Ammon's horn (tissue), 1 donor: ENCODE data around the gene NDUFC2.
A peak's percentile ranks its signal among the peaks of the same experiment; 100 is the strongest.
"Not testable (repeated sequence)": the region's sequence is repeated elsewhere in the genome, so short reads cannot be mapped to it uniquely, and the experiment has no call there.

Experiments
- DNase-seq: peaks from one replicate; pipeline ENCODE4 v3.0.0-alpha.2; 2016; ENCODE audit warnings: low spot score

The NDUFC2 gene

GRCh38 chr11:78054971-78055370, 24.7 kb downstream of the NDUFC2 start:
- DNase-seq = no peak

- DNase-seq = no peak
Observed at GRCh38 chr11:78050964-78051831, 28.5 kb downstream of the NDUFC2 start.

- DNase-seq = no peak
Observed at GRCh38 chr11:78049348-78049747, 30.3 kb downstream of the NDUFC2 start.

GRCh38 chr11:78048561-78048960, 31.1 kb downstream of the NDUFC2 start:
- DNase-seq = no peak

- DNase-seq = no peak
Observed at GRCh38 chr11:78046486-78046854, 33.2 kb downstream of the NDUFC2 start.

GRCh38 chr11:78045851-78046485, 33.7 kb downstream of the NDUFC2 start:
- DNase-seq = peak; percentile 78

- no peak for DNase-seq
Observed at GRCh38 chr11:78044706-78045105, 35.0 kb downstream of the NDUFC2 start.

GRCh38 chr11:78041843-78042440, 37.7 kb downstream of the NDUFC2 start:
- DNase-seq = no peak

- not testable (repeated sequence) for DNase-seq
Observed at GRCh38 chr11:78041380-78041719, 38.3 kb downstream of the NDUFC2 start.

- DNase-seq = no peak
Observed at GRCh38 chr11:78040691-78041379, 38.8 kb downstream of the NDUFC2 start.

- DNase-seq = peak; percentile 72
Observed at GRCh38 chr11:78039919-78040671, 39.6 kb downstream of the NDUFC2 start.

GRCh38 chr11:78039391-78039918, 40.2 kb downstream of the NDUFC2 start:
- DNase-seq = no peak

GRCh38 chr11:78038697-78039313, 40.9 kb downstream of the NDUFC2 start:
- no peak for DNase-seq

GRCh38 chr11:78037825-78038620, 41.6 kb downstream of the NDUFC2 start:
- DNase-seq = no peak

GRCh38 chr11:78037056-78037455, 42.6 kb downstream of the NDUFC2 start:
- no peak for DNase-seq

GRCh38 chr11:78036313-78036712, 43.3 kb downstream of the NDUFC2 start:
- no peak for DNase-seq

- no peak for DNase-seq
Observed at GRCh38 chr11:78034623-78035022, 45.0 kb downstream of the NDUFC2 start.

- DNase-seq = no peak
Observed at GRCh38 chr11:78033040-78033439, 46.6 kb downstream of the NDUFC2 start.

- no peak for DNase-seq
Observed at GRCh38 chr11:78032090-78032489, 47.6 kb downstream of the NDUFC2 start.

GRCh38 chr11:78031629-78032028, 48.0 kb downstream of the NDUFC2 start:
- DNase-seq = no peak
